ENCODE results near the gene ZDHHC7. TPM values are rescaled to one million over a fixed set of nuclear protein-coding genes. Genes with fewer than 3 reads are reported as not detected.

The ZDHHC7 gene, protein sequence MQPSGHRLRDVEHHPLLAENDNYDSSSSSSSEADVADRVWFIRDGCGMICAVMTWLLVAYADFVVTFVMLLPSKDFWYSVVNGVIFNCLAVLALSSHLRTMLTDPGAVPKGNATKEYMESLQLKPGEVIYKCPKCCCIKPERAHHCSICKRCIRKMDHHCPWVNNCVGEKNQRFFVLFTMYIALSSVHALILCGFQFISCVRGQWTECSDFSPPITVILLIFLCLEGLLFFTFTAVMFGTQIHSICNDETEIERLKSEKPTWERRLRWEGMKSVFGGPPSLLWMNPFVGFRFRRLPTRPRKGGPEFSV
- 10 to 100 TPM; 73.9 to 90.4 (median 78.1) TPM for total RNA-seq (2021; fragmentation: NEBNext Ultra II Directional; extraction: Animal tissue kit (Norgen Biotek cat#: 25700))
- long read RNA-seq, transcript ZDHHC7-201 (8 exons, 3,442 nt): minor isoform, 10 of 53 reads
- long read RNA-seq, transcript ZDHHC7-203 (9 exons, 1,488 nt): major isoform, 20 of 53 reads
- long read RNA-seq, partial matches to known transcripts: 4 of 53 reads
- long read RNA-seq, other reads (novel, unspliced or antisense): 17 of 53 reads

DNA sequence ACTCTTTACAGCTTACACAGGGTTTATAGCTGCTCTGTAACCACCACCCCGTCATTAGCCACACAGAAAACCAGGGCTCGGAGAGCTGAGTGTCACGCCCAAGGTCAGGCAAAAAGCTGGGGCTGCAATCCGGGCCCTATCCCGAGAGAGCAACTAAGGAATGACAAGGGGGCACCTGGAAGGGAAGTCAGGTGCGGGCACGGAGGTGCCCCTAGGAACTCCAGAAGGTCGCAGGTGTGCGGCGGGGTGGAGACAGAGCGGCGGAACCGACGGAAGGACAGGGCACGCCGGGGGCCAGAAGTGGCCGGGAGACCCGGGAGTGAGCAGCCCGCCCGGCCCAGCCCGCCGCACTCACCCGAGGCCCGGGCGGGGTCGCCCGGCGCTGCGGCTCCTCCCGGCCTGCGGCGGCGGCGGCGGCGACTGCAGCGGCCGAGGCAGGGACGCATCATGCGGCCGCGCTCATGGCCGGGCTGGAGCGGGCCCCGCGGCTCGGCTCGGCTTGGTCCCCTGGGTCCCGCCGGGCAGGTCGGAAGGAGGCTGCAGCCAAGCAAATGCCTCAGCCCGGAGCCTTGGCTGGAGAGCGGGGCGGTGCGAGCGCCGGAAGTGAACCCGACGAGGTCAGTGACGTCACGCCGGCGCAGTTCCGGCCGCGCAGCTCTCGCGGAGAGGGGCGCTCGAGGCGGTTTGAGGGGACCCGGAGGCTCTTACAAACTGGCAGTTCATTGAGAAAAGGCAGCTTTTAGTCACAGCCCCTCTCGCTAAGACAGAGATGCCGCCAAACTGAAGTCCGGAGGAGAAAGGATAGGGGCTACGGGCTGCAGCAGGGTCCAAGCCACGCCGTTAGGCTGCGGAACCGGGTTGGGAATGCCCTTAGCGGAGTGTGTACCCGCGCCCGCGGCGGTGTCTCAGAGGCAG lies at the start of gene ZDHHC7:
Gene ZDHHC7, minus strand, starts transcription at position 605 of the 915 bp plus-strand sequence. CDS start 20,917 bp downstream, outside the sequence.
- Mint-ChIP-seq H3K4me3 (peak within 1 kb of the TSS; percentile 99), H3K27me3 (ENCODE audit: insufficient read depth) (peaks cover 2% of the 10 kb centered on the region), H3K27ac (peak within 1 kb of the TSS; percentile 100), H3K4me1 (ENCODE audit: low read depth) (peaks cover 46% of the 10 kb centered on the region), H3K9me3 (no peaks in the 10 kb centered on the region), H3K36me3 (ENCODE audit: low read depth) (peaks cover 21% of the 10 kb centered on the region)
- TF ChIP-seq, protein P1, sequence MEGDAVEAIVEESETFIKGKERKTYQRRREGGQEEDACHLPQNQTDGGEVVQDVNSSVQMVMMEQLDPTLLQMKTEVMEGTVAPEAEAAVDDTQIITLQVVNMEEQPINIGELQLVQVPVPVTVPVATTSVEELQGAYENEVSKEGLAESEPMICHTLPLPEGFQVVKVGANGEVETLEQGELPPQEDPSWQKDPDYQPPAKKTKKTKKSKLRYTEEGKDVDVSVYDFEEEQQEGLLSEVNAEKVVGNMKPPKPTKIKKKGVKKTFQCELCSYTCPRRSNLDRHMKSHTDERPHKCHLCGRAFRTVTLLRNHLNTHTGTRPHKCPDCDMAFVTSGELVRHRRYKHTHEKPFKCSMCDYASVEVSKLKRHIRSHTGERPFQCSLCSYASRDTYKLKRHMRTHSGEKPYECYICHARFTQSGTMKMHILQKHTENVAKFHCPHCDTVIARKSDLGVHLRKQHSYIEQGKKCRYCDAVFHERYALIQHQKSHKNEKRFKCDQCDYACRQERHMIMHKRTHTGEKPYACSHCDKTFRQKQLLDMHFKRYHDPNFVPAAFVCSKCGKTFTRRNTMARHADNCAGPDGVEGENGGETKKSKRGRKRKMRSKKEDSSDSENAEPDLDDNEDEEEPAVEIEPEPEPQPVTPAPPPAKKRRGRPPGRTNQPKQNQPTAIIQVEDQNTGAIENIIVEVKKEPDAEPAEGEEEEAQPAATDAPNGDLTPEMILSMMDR (IDR thresholded peaks at IDR 0.05): no peak
- DNase-seq: peak; percentile 76

DNA sequence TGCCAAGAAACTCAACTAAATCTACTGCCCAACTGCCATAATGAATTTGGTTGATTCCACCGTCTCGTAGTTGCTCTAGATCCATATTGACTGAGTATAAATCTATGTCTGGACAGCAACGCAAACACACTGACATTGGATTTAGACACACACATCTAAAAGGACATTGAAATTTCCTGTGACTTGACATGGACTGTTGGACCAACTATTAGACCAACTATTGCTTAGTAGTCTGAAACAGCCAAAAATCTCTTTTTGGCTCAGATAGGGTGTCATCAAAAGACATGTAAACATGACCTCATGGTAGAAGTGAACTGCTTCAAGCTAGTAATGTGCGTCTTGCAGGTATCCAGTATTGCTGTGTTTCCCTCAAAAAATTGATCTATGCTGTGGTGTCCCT lies 47.6 kb upstream of the ZDHHC7 start:
- TF ChIP-seq, protein P1 (IDR thresholded peaks at IDR 0.05): no peak
- no peak overlapping the region for H3K4me3 Mint-ChIP-seq
- peaks cover 18% of the 10 kb centered on the region for H3K4me1 Mint-ChIP-seq (ENCODE audit: low read depth)
- no peaks in the 10 kb centered on the region for H3K27me3 Mint-ChIP-seq (ENCODE audit: insufficient read depth)
- no peak overlapping the region for H3K27ac Mint-ChIP-seq
- no peaks in the 10 kb centered on the region for H3K36me3 Mint-ChIP-seq (ENCODE audit: low read depth)
- H3K9me3 Mint-ChIP-seq: no peaks in the 10 kb centered on the region
- DNase-seq: no peak

DNA sequence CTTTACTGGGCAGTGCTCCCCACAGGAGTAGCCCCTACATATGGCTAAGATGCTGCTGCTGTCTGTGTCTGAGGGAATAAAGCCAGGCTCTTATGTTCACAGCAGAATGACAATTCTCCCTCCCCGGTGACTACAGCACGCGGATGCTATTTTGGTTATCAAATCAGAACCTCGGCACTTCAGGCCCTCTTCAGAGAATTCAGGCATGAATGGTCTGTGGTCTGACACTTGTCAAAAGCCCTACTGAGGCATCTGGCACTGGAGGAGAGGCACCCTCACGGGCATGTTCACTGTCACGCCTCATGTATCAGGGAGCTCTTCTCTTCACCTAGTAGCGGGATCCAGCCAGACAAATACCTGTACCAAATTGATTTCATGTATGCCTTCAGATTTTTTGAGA lies 46.6 kb upstream of the ZDHHC7 start:
- Mint-ChIP-seq H3K36me3 (ENCODE audit: low read depth) (no peaks in the 10 kb centered on the region), H3K4me3 (no peak overlapping the region), H3K4me1 (ENCODE audit: low read depth) (peaks cover 18% of the 10 kb centered on the region), H3K9me3 (no peaks in the 10 kb centered on the region), H3K27ac (no peak overlapping the region), H3K27me3 (ENCODE audit: insufficient read depth) (no peaks in the 10 kb centered on the region)
- DNase-seq: no peak
- TF ChIP-seq, protein P1 (IDR thresholded peaks at IDR 0.05): no peak

DNA sequence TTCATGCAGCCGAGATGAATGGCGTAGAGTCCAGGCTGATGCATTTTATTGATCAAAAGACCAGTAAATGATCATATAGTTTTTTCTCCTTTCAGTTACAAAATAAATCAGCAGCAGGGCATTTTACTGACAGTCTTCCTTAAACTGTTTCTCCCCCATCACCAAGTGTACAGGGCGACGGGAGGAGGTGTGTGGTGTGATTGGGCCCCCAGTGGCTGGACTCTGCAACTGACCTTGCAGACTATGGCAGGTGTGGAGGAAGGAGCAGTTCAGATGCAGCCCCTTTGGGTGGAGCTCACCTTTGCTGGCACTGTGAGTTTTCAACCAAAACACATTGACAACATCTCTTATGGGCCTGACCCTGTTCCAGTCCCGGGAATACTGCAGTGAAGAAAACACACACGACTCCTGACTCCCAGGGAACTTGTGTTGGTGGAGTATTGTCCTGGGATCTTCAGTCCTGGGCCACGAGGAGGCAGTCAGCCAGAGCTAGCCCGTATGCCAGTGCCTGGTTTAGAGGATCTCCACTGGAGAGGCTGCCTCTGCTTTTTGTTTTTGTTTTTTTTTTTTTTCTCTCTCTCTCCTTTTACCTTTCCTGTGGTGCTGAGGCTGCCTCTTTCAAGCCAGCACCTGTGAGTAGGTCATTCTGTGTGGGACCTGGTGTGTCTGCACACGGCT lies 46.0 kb upstream of the ZDHHC7 start:
- no peak overlapping the region for H3K27ac Mint-ChIP-seq
- H3K9me3 Mint-ChIP-seq: no peaks in the 10 kb centered on the region
- H3K4me1 Mint-ChIP-seq (ENCODE audit: low read depth): peaks cover 18% of the 10 kb centered on the region
- TF ChIP-seq, protein P1 (IDR thresholded peaks at IDR 0.05): no peak
- H3K36me3 Mint-ChIP-seq (ENCODE audit: low read depth): no peaks in the 10 kb centered on the region
- no peak overlapping the region for H3K4me3 Mint-ChIP-seq
- H3K27me3 Mint-ChIP-seq (ENCODE audit: insufficient read depth): no peaks in the 10 kb centered on the region
- DNase-seq: no peak

DNA sequence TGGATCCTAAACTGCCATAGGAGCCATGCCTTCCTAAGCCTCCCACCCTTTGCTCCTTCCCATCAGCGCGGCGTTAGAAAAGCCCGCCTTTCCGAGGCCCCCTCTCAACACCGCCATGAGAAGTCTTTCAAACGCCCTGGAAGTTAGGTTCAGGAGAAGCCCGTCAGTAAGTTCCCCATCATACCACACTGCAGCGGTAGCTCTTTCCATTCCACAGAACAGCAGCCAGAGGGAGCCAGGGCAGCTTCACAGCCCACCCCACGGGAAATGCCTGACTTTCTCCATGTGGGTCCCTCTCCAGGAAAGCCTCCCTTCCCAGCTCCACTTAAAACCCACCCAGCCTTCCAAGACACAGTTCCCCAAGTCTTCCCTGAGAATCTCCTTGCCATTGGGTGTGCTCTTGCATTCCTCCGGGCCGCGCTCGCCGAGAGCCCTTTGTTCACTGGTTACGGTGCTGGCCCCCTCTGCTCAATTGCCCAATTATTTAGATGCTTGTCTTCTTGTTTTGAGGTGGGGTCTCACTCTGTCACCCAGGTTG lies 44.9 kb upstream of the ZDHHC7 start:
- H3K36me3 Mint-ChIP-seq (ENCODE audit: low read depth): no peaks in the 10 kb centered on the region
- DNase-seq: no peak
- H3K27me3 Mint-ChIP-seq (ENCODE audit: insufficient read depth): no peaks in the 10 kb centered on the region
- H3K4me3 Mint-ChIP-seq: peak overlapping the region; percentile 87; the same call in 1 of the 2 replicates
- H3K9me3 Mint-ChIP-seq: no peaks in the 10 kb centered on the region
- TF ChIP-seq, protein P1 (IDR thresholded peaks at IDR 0.05): peak; percentile 37; the same call in 1 of the 2 replicates
- peaks cover 18% of the 10 kb centered on the region for H3K4me1 Mint-ChIP-seq (ENCODE audit: low read depth)
- peak overlapping the region; percentile 75 for H3K27ac Mint-ChIP-seq

Data from HFFc6 (cell line).